Cardiac fibroblast (primary cell): ENCODE measurements around the gene PIGN.

Experiments used
- DNase-seq, 2 donors: peaks; one replicate each; pipeline versions ENCODE4 v3.0.0 to v3.0.0-alpha.2; 2010; ENCODE audit warnings: low read depth in 2 of 2
- H3K4me3 ChIP-seq, 2 donors: replicated peaks in 1 of 2; 1 replicate in 1 of 2; 2 replicates in 1 of 2; pipeline ENCODE4 v1.5.1; 2011; ENCODE audit warnings: low read depth in 2 of 2, low read length in 2 of 2, mild to moderate bottlenecking in 2 of 2, moderate library complexity in 1 of 2
- CTCF ChIP-seq: IDR thresholded peaks from one replicate; pipeline ENCODE4 v1.5.1; 2011; ENCODE audit warnings: low read depth, mild to moderate bottlenecking, low read length, inconsistent platforms

PIGN gene

DNA sequence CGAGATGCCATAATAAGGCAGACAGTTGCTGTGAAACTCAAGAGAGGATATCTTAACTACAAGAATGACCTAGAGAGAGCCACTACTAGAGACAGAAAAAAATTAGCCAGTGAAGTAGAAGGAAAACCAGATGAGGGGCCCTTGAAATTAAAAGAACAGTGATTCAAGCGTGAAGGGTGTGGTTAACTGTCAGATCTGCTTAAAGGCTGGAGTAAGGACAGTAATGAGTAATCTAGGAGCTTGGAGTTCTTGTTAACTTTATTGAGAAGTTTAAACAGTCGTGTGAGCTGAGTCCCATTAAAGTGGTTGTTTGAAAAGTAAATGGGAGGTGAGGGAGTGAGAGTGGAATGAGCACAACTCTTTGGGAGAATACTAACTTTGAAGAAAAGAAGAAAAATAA is 21.3 kb downstream of the PIGN start:
- no peak for DNase-seq
- TF ChIP-seq CTCF, result no peak
- H3K4me3 ChIP-seq, result no peak overlapping the region

- no peak overlapping the region for H3K4me3 ChIP-seq
- TF ChIP-seq CTCF, result no peak
- DNase-seq, result no peak
Measured at GRCh38 chr18:62164855-62165487, 21.9 kb downstream of the PIGN start.

DNA sequence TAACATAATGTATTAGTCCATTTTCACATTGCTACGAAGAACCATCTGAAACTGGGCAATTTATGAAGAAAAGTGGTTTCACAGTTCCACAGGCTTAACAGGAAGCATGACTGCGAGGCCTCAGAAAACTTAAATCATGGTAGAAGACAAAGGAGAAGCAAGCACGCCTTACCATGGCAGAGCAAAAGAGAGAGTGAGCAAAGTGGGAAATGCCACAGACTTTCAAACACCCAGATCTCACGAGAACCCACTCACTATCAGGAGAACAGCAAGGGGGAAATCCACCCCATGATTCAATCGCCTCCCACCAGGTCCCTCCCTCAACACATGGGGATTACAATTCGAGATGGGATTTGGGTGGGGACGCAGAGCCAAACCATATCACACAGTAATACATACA is 22.5 kb downstream of the PIGN start:
- no peak for TF ChIP-seq CTCF
- no peak for DNase-seq
- H3K4me3 ChIP-seq, result no peak overlapping the region

GRCh38 chr18:62157843-62158242 is 29.0 kb downstream of the PIGN start:
- no peak for DNase-seq
- no peak for TF ChIP-seq CTCF
- no peak overlapping the region for H3K4me3 ChIP-seq

DNA sequence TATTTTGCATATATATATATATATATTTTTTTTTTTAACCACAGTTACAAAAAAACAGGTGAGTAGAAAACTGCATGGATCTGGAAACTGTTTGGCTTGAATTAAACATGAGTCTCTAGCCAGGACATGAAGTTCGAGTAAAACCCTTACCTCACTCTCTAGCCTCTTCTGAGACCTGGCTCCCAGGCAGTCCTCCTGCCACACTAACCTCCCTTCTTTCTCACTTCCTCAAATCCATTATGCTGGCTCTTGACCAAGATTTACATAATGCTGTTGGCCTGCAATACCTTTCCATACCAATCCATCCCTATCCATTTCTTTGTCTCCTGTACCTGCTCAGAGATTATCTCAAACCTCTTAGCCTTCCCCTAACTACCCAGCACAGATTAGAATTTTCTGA is 34.0 kb downstream of the PIGN start:
- TF ChIP-seq CTCF, result no peak
- no peak for DNase-seq
- no peak overlapping the region for H3K4me3 ChIP-seq

DNA sequence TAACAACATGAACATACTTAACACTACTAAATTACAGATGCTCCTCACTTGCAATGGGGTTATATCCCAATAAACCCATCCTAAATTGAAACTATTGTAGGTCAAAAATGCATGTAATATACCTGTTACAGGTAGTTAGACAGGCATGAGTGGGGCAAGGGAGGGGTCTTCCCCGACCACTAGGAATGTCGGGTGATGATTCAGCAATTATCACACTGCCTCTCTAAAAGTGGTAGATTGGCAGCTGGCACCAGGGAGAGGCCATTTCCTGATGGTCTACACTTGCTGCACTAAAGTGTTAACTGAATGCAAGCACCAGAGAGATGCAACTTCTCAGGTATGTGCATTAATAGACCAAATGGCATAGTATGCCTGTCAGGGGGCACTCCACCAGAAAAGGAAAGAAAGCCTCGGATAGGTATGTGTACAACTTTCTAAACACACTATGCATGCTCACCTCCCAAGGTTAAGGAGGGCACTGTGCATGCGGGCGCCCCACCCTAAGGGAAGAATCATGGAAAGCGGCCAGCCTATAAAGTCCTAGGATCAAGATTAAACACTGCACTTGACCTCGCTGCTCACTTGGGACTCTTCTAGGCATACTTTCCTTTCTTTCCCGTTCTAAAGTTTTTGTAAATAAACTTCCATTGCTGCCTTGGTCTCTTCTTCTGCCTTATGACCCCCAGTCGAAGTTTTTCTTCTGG is 35.6 kb downstream of the PIGN start:
- no peak for TF ChIP-seq CTCF

More for the DNA sequence above, 35.6 kb downstream of the PIGN start:
- no peak overlapping the region for H3K4me3 ChIP-seq
- no peak for DNase-seq
